Naive thymus-derived CD4-positive, alpha-beta T cell (primary cell): Measurements from ENCODE around the gene CD164L2. TPM values are rescaled to one million over a fixed set of nuclear protein-coding genes. Genes with fewer than 3 reads are reported as not detected.
A peak's percentile ranks its signal among the peaks of the same experiment; 100 is the strongest.

Experiments
- ATAC-seq: fragments of 150-1000 bp; cut with Tn5 transposase; 2 replicates; pipeline ENCODE4 v1.10.0; 2021; ENCODE audit warnings: mild to moderate bottlenecking, moderate library complexity
- CTCF ChIA-PET: fragments of 350-600 bp; sonication (Branson Sonifier 250); formaldehyde crosslinking; loops from one replicate; lab custom pipeline; 2021; ENCODE audit warnings: antibody characterized with exemption; lab: Charles Lee
- POLR2A ChIA-PET: fragments of 350-600 bp; sonication (Branson Sonifier 250); formaldehyde crosslinking; loops from one replicate; lab custom pipeline; 2021; ENCODE audit warnings: antibody characterized with exemption, inconsistent platforms; lab: Charles Lee
- DNase-seq, 9 donors: peaks; one replicate each; pipeline versions ENCODE4 v3.0.0 to v3.0.0-alpha.2; 2020 to 2022; ENCODE audit warnings: mixed read lengths in 1 of 9
- H3K27ac ChIP-seq: one replicate; pipeline ENCODE4 v1.7.0; 2013; ENCODE audit warnings: mild to moderate bottlenecking, low read depth, low read length, moderate library complexity
- H3K27me3 ChIP-seq, 2 donors: one replicate each; pipeline ENCODE4 v1.7.0; 2013; ENCODE audit warnings: low read length in 2 of 2, mild to moderate bottlenecking in 2 of 2, moderate library complexity in 2 of 2; ENCODE audit not compliant: control insufficient read depth in 2 of 2, insufficient read depth in 2 of 2
- H3K36me3 ChIP-seq, 3 experiments: 1 replicate in 2 of 3; 2 replicates in 1 of 3; pipeline ENCODE4 v1.7.0; 2013; ENCODE audit warnings: low read length in 3 of 3, mild to moderate bottlenecking in 3 of 3, moderate library complexity in 1 of 3; ENCODE audit not compliant: insufficient read depth in 3 of 3, control insufficient read depth in 2 of 3
- H3K4me1 ChIP-seq, 2 donors: one replicate each; pipeline ENCODE4 v1.7.0; 2013; ENCODE audit warnings: low read length in 2 of 2, mild to moderate bottlenecking in 2 of 2, moderate library complexity in 1 of 2; ENCODE audit not compliant: control insufficient read depth in 2 of 2, insufficient read depth in 2 of 2
- H3K4me3 ChIP-seq: 2 replicates; pipeline ENCODE4 v1.7.0; 2013; ENCODE audit warnings: mild to moderate bottlenecking, low read length
- H3K9me3 ChIP-seq, 3 experiments: 1 replicate in 2 of 3; 2 replicates in 1 of 3; pipeline ENCODE4 v1.7.0; 2013; ENCODE audit warnings: low read length in 3 of 3; ENCODE audit not compliant: control insufficient read depth in 2 of 3
- H3K27ac Mint-ChIP-seq, 9 donors: one replicate each; pipeline ENCODE4 v1.8.0; 2020 to 2022; ENCODE audit warnings: mixed read lengths in 9 of 9, mild to moderate bottlenecking in 8 of 9, moderate library complexity in 5 of 9, inconsistent platforms in 2 of 9
- H3K27me3 Mint-ChIP-seq, 5 donors: one replicate each; pipeline ENCODE4 v1.8.0; 2021 to 2022; ENCODE audit warnings: mixed read lengths in 5 of 5, mild to moderate bottlenecking in 1 of 5
- H3K36me3 Mint-ChIP-seq, 5 donors: one replicate each; pipeline ENCODE4 v1.8.0; 2020 to 2022; ENCODE audit warnings: mixed read lengths in 5 of 5, mild to moderate bottlenecking in 3 of 5, inconsistent platforms in 1 of 5
- H3K4me1 Mint-ChIP-seq, 7 donors: one replicate each; pipeline ENCODE4 v1.8.0; 2020 to 2022; ENCODE audit warnings: mixed read lengths in 7 of 7, mild to moderate bottlenecking in 3 of 7, inconsistent platforms in 1 of 7
- H3K4me3 Mint-ChIP-seq, 10 donors: one replicate each; pipeline ENCODE4 v1.8.0; 2020 to 2022; ENCODE audit warnings: mild to moderate bottlenecking in 10 of 10, mixed read lengths in 10 of 10, moderate library complexity in 6 of 10, inconsistent platforms in 2 of 10
- H3K9me3 Mint-ChIP-seq, 11 donors: one replicate each; pipeline ENCODE4 v1.8.0; 2020 to 2022; ENCODE audit warnings: mixed read lengths in 11 of 11, mild to moderate bottlenecking in 4 of 11, inconsistent platforms in 1 of 11, moderate library complexity in 1 of 11
- intact Hi-C, 2 donors: fragments of 100-400 bp; cut with micrococcal nuclease; formaldehyde crosslinking; loops; one replicate each; pipeline ENCODE4 v1.15.1; 2023
- polyA plus RNA-seq, 2 donors: library from polyadenylated mRNA; unstranded; fragments of 300-500 nt; fragmentation: Illumina TruSeq; gene quantifications; one replicate each; pipeline ENCODE4 v1.2.3, GENCODE V29; 2021
- total RNA-seq, 6 experiments: library from RNA in 5 of 6; stranded (reverse) in 5 of 6; gene quantifications; 1 replicate in 5 of 6; 2 replicates in 1 of 6; pipeline ENCODE4 v1.2.3 and lab custom pipeline; 2021 to 2026

The CD164L2 gene
- total and polyA plus RNA-seq, 7 experiments from 2014 or later = 0.24 TPM; not detected in 6

GRCh38 chr1:27361044-27361402, 22.1 kb downstream of the CD164L2 start:
- Histone ChIP-seq H3K27me3 (no peaks in the 10 kb centered on the region), H3K27ac (no peak overlapping the region), H3K36me3 (no peaks in the 10 kb centered on the region), H3K4me1 (peaks cover 37 to 41% of the 10 kb centered on the region in 2 donors), H3K4me3 (no peak overlapping the region), H3K9me3 (no peaks in the 10 kb centered on the region)
- ChIA-PET POLR2A (interaction anchor here (0.7 to 1.0 kb wide), 2 partner anchors 26 to 250 kb away, joined by 3 read pairs; no protein-coding TSS in a partner anchor), CTCF (interaction anchor here (2.4 kb wide), 1 partner anchor 30 kb away, joined by 8 read pairs; no protein-coding TSS in a partner anchor)
- Mint-ChIP-seq H3K36me3 (peaks cover 0 to 4% (median 0%) of the 10 kb centered on the region in 5 donors), H3K4me1 (peaks cover 23 to 62% (median 49%) of the 10 kb centered on the region in 7 donors), H3K27me3 (no peaks in the 10 kb centered on the region), H3K27ac (no peak overlapping the region), H3K4me3 (peak overlapping the region in 9 of 10 donors; percentile 25 to 91 (median 70)), H3K9me3 (peaks cover 0 to 3% (median 0%) of the 10 kb centered on the region in 11 donors)
- intact Hi-C loops = no loop called here
- ATAC-seq = no peak
- DNase-seq = no peak

- ChIA-PET POLR2A (interaction anchor here (0.7 to 9.2 kb wide), 3 partner anchors 16 to 28 kb away, joined by 3 to 111 read pairs (median 15); partner anchors contain the start of gene SYTL1), CTCF (interaction anchor here (1.3 to 5.0 kb wide), 3 partner anchors 27 to 30 kb away, joined by 7 to 44 read pairs (median 8); no protein-coding TSS in a partner anchor)
- H3K4me3 ChIP-seq = peak overlapping the region; percentile 50
- peaks cover 43 to 45% of the 10 kb centered on the region in 2 donors for H3K4me1 ChIP-seq
- no peaks in the 10 kb centered on the region for H3K9me3 ChIP-seq
- peaks cover 0 to 1% (median 0%) of the 10 kb centered on the region in 3 experiments for H3K36me3 ChIP-seq
- ATAC-seq (peak; percentile 28), DNase-seq (peak in 7 of 9 donors; percentile 26 to 57 (median 39))
- peaks cover 0 to 3% (median 0%) of the 10 kb centered on the region in 11 donors for H3K9me3 Mint-ChIP-seq
- peaks cover 0 to 8% (median 0%) of the 10 kb centered on the region in 5 donors for H3K36me3 Mint-ChIP-seq
- no peaks in the 10 kb centered on the region for H3K27me3 Mint-ChIP-seq
- H3K4me1 Mint-ChIP-seq = peaks cover 27 to 64% (median 49%) of the 10 kb centered on the region in 7 donors
- H3K27ac Mint-ChIP-seq = peak overlapping the region in 8 of 9 donors; percentile 2 to 90 (median 20)
- intact Hi-C loops = no loop called here
- peak overlapping the region; percentile 59 to 91 (median 72) for H3K4me3 Mint-ChIP-seq
- H3K27me3 ChIP-seq = no peaks in the 10 kb centered on the region
- peak overlapping the region; percentile 50 for H3K27ac ChIP-seq
These were observed 22.7 kb downstream of the CD164L2 start for GRCh38 chr1:27360159-27361043.

- intact Hi-C loops = no loop called here
- Histone ChIP-seq H3K36me3 (peaks cover 0 to 3% (median 0%) of the 10 kb centered on the region in 3 experiments), H3K9me3 (no peaks in the 10 kb centered on the region), H3K4me1 (peaks cover 38 to 43% of the 10 kb centered on the region in 2 donors), H3K4me3 (peak overlapping the region; percentile 50), H3K27me3 (no peaks in the 10 kb centered on the region), H3K27ac (peak overlapping the region; percentile 50)
- Mint-ChIP-seq H3K4me3 (peak overlapping the region; percentile 59 to 91 (median 72)), H3K4me1 (peaks cover 31 to 61% (median 46%) of the 10 kb centered on the region in 7 donors), H3K27me3 (no peaks in the 10 kb centered on the region), H3K27ac (peak overlapping the region in 6 of 9 donors; percentile 10 to 90 (median 20)), H3K9me3 (peaks cover 0 to 3% (median 0%) of the 10 kb centered on the region in 11 donors), H3K36me3 (peaks cover 0 to 8% (median 0%) of the 10 kb centered on the region in 5 donors)
- ChIA-PET CTCF (interaction anchor here (1.0 to 5.0 kb wide), 4 partner anchors 26 to 61 kb away, joined by 4 to 44 read pairs (median 14); partner anchors contain the start of gene GPR3), POLR2A (interaction anchor here (3.6 to 9.2 kb wide), 2 partner anchors 16 to 28 kb away, joined by 15 to 111 read pairs; partner anchors contain the start of gene SYTL1)
- ATAC-seq = no peak
- no peak for DNase-seq
These were observed 23.3 kb downstream of the CD164L2 start for GRCh38 chr1:27359822-27360158.

GRCh38 chr1:27358928-27359313, 24.2 kb downstream of the CD164L2 start:
- DNase-seq (no peak), ATAC-seq (no peak)
- Histone ChIP-seq H3K36me3 (peaks cover 0 to 3% (median 0%) of the 10 kb centered on the region in 3 experiments), H3K9me3 (no peaks in the 10 kb centered on the region), H3K4me3 (no peak overlapping the region), H3K27me3 (no peaks in the 10 kb centered on the region), H3K27ac (no peak overlapping the region), H3K4me1 (peaks cover 37 to 41% of the 10 kb centered on the region in 2 donors)
- no peaks in the 10 kb centered on the region for H3K27me3 Mint-ChIP-seq
- H3K4me3 Mint-ChIP-seq = peak overlapping the region; percentile 0 to 79 (median 51)
- POLR2A ChIA-PET = interaction anchor here (0.7 to 9.2 kb wide), 5 partner anchors 10 to 198 kb away, joined by 3 to 111 read pairs (median 7); partner anchors contain the start of gene SYTL1
- intact Hi-C loops = no loop called here
- CTCF ChIA-PET = interaction anchor here (0.6 to 5.0 kb wide), 11 partner anchors 7 to 63 kb away, joined by 3 to 44 read pairs (median 7); partner anchors contain the start of genes GPR3 and MAP3K6
- H3K4me1 Mint-ChIP-seq = peaks cover 23 to 56% (median 41%) of the 10 kb centered on the region in 7 donors
- peak overlapping the region in 5 of 9 donors; percentile 3 to 90 (median 63) for H3K27ac Mint-ChIP-seq
- H3K36me3 Mint-ChIP-seq = peaks cover 0 to 8% (median 0%) of the 10 kb centered on the region in 5 donors
- peaks cover 0 to 3% (median 0%) of the 10 kb centered on the region in 11 donors for H3K9me3 Mint-ChIP-seq

DNA sequence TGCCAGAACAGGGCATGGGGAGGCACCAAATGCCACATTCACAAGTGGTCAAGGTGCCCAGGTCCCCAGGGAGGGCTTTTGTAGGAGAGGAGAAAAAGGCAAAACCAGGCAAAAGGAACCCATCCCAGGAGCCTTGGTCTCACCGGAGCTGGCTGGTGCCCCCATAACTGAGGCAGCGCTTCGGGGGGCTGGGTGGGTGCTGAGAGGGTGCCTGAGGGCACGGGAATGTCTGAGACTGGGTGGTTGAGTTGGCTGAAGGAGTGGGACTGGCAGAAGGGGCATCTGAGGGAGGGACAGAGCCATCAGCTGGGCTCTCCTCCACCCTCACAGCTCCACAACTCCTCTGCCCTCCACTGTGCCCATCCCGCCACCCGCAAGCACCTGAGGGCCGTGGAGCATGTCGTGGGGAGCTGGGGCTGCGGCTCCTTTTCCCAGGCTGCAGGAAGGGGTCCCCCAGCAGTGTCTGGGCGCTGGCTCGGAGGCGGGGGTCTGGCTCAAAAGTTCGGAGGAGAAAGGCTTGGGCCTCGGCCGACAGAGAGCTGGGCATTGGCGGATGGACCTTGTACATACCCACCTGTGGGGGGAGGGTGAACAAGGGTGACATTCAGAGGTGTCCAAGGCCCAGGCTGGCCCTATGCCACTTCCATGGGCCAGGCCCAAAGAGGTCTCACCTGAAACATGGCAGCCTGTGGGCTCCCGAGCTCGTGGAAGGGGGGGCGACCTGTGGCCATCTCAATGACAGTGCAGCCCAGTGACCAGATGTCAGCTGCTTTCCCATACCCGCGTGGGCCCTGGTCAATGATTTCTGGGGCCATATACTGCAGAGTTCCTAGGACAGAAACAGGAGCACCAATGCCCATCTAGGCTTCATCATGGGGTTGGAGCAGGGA, 24.9 kb downstream of the CD164L2 start:
- intact Hi-C loops = no loop called here
- no peak for DNase-seq
- Mint-ChIP-seq H3K27me3 (no peaks in the 10 kb centered on the region), H3K9me3 (peaks cover 0 to 3% (median 0%) of the 10 kb centered on the region in 11 donors), H3K4me1 (peaks cover 23 to 60% (median 45%) of the 10 kb centered on the region in 7 donors), H3K27ac (peak overlapping the region in 5 of 9 donors; percentile 3 to 89 (median 46)), H3K4me3 (peak overlapping the region; percentile 0 to 88 (median 78)), H3K36me3 (peaks cover 0 to 8% (median 0%) of the 10 kb centered on the region in 5 donors)
- Histone ChIP-seq H3K27me3 (no peaks in the 10 kb centered on the region), H3K4me3 (peak overlapping the region; percentile 76), H3K4me1 (peaks cover 37 to 41% of the 10 kb centered on the region in 2 donors), H3K36me3 (peaks cover 0 to 3% (median 0%) of the 10 kb centered on the region in 3 experiments), H3K27ac (no peak overlapping the region), H3K9me3 (no peaks in the 10 kb centered on the region)
- ChIA-PET POLR2A (interaction anchor here (0.7 to 9.2 kb wide), 8 partner anchors 8 to 199 kb away, joined by 3 to 111 read pairs (median 6); partner anchors contain the start of genes MAP3K6 and SYTL1), CTCF (interaction anchor here (0.6 to 5.0 kb wide), 23 partner anchors 8 to 247 kb away, joined by 3 to 44 read pairs (median 7); partner anchors contain the start of genes GPR3, MAP3K6 and SYTL1)
- no peak for ATAC-seq
